ENCODE results near the gene SETDB1. TPM values are rescaled to one million over a fixed set of nuclear protein-coding genes. Genes with fewer than 3 reads are reported as not detected.

The SETDB1 gene
- total and polyA plus RNA-seq, 2 of the 13 experiments (the other 11 are each of a cell fraction or from before 2014, with no cell fraction given) = 33.1 to 34.6 TPM

DNA sequence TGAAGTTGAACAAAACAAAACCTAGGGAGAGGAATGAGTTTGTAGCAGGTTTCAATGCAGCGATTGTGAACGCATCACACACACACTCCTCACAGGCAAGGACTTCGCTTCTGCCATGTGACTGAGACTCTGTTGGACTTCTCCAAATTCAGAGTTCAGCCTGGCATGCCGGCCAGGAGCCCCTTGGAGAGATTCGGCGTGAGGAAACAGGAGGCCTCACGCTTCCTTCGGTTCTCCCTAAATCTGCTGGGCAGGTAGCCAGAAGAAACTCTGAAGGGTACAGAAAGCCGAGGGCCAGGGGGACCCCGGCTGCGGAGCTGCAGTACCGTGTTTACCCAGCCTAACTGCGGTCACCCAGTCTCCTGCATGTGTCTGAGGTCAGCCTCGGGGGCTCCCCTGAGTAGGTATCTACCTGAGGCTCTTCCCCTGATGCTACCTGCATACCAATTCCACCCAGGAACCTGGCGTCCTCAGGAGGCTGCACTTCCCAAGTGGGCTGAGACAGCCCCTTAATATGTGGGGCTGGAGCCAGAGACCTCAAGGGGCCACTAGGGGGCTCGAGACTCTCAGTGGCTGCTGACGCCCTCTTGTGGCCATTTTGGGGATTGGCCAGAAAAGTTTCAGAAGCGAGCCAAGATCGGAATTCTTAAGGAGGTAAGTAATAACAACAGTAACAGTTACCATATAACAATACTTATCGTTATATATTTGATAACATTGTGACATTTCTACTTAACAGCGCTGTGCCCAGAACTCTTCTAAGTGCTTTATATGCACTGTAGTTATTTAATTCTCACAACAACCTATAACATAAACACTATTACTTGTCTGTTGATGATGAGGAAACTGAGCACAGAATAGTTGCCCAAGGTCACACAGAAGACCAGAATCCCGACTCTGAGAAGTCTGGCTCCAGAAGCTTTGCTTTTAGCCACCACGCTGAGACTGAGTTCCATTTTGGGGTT lies 53.2 kb downstream of the SETDB1 start (continued):
- no peak; the same call in 1 of the 2 replicates for TF ChIP-seq KDM3A (CRISPR knock-in tag; IDR thresholded peaks at IDR 0.05; ENCODE audit: low read depth)
- TF ChIP-seq ZNF441 (CRISPR knock-in tag; IDR thresholded peaks at IDR 0.05; ENCODE audit: borderline replicate concordance) = no peak
- TF ChIP-seq NFIB (CRISPR knock-in tag; IDR thresholded peaks at IDR 0.05; ENCODE audit: borderline replicate concordance) = no peak
- no peak for TF ChIP-seq ZNF83 (CRISPR knock-in tag; IDR thresholded peaks at IDR 0.05; ENCODE audit: borderline replicate concordance)
- no peak for TF ChIP-seq AKAP8 (CRISPR knock-in tag; IDR thresholded peaks at IDR 0.05)
- no peak for TF ChIP-seq ZNF446 (CRISPR knock-in tag; IDR thresholded peaks at IDR 0.05)
- peak; percentile 72; the same call in 1 of the 2 replicates for TF ChIP-seq SMAD3 (CRISPR knock-in tag; IDR thresholded peaks at IDR 0.05)
- no peak for TF ChIP-seq ZZZ3 (CRISPR knock-in tag; IDR thresholded peaks at IDR 0.05; ENCODE audit: borderline replicate concordance)
- peak; percentile 29; the same call in 1 of the 2 replicates for TF ChIP-seq YEATS2 (CRISPR knock-in tag; IDR thresholded peaks at IDR 0.05; ENCODE audit: borderline replicate concordance)
- TF ChIP-seq, protein P1, sequence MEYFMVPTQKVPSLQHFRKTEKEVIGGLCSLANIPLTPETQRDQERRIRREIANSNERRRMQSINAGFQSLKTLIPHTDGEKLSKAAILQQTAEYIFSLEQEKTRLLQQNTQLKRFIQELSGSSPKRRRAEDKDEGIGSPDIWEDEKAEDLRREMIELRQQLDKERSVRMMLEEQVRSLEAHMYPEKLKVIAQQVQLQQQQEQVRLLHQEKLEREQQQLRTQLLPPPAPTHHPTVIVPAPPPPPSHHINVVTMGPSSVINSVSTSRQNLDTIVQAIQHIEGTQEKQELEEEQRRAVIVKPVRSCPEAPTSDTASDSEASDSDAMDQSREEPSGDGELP (IDR thresholded peaks at IDR 0.05; ENCODE audit: borderline replicate concordance, low read depth) = no peak
- TF ChIP-seq MEIS1 (CRISPR knock-in tag; IDR thresholded peaks at IDR 0.05; ENCODE audit: borderline replicate concordance) = no peak
- TF ChIP-seq, protein P2, sequence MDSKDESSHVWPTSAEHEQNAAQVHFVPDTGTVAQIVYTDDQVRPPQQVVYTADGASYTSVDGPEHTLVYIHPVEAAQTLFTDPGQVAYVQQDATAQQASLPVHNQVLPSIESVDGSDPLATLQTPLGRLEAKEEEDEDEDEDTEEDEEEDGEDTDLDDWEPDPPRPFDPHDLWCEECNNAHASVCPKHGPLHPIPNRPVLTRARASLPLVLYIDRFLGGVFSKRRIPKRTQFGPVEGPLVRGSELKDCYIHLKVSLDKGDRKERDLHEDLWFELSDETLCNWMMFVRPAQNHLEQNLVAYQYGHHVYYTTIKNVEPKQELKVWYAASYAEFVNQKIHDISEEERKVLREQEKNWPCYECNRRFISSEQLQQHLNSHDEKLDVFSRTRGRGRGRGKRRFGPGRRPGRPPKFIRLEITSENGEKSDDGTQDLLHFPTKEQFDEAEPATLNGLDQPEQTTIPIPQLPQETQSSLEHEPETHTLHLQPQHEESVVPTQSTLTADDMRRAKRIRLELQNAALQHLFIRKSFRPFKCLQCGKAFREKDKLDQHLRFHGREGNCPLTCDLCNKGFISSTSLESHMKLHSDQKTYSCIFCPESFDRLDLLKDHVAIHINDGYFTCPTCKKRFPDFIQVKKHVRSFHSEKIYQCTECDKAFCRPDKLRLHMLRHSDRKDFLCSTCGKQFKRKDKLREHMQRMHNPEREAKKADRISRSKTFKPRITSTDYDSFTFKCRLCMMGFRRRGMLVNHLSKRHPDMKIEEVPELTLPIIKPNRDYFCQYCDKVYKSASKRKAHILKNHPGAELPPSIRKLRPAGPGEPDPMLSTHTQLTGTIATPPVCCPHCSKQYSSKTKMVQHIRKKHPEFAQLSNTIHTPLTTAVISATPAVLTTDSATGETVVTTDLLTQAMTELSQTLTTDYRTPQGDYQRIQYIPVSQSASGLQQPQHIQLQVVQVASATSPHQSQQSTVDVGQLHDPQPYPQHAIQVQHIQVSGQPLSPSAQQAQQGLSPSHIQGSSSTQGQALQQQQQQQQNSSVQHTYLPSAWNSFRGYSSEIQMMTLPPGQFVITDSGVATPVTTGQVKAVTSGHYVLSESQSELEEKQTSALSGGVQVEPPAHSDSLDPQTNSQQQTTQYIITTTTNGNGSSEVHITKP (CRISPR knock-in tag; IDR thresholded peaks at IDR 0.05; ENCODE audit: low read depth) = no peak
- no peak for TF ChIP-seq ZNF709 (CRISPR knock-in tag; IDR thresholded peaks at IDR 0.05)
- no peak for TF ChIP-seq ZNF768 (CRISPR knock-in tag; IDR thresholded peaks at IDR 0.05)
- TF ChIP-seq STAT5B (CRISPR knock-in tag; IDR thresholded peaks at IDR 0.05) = no peak
- TF ChIP-seq, protein P3, sequence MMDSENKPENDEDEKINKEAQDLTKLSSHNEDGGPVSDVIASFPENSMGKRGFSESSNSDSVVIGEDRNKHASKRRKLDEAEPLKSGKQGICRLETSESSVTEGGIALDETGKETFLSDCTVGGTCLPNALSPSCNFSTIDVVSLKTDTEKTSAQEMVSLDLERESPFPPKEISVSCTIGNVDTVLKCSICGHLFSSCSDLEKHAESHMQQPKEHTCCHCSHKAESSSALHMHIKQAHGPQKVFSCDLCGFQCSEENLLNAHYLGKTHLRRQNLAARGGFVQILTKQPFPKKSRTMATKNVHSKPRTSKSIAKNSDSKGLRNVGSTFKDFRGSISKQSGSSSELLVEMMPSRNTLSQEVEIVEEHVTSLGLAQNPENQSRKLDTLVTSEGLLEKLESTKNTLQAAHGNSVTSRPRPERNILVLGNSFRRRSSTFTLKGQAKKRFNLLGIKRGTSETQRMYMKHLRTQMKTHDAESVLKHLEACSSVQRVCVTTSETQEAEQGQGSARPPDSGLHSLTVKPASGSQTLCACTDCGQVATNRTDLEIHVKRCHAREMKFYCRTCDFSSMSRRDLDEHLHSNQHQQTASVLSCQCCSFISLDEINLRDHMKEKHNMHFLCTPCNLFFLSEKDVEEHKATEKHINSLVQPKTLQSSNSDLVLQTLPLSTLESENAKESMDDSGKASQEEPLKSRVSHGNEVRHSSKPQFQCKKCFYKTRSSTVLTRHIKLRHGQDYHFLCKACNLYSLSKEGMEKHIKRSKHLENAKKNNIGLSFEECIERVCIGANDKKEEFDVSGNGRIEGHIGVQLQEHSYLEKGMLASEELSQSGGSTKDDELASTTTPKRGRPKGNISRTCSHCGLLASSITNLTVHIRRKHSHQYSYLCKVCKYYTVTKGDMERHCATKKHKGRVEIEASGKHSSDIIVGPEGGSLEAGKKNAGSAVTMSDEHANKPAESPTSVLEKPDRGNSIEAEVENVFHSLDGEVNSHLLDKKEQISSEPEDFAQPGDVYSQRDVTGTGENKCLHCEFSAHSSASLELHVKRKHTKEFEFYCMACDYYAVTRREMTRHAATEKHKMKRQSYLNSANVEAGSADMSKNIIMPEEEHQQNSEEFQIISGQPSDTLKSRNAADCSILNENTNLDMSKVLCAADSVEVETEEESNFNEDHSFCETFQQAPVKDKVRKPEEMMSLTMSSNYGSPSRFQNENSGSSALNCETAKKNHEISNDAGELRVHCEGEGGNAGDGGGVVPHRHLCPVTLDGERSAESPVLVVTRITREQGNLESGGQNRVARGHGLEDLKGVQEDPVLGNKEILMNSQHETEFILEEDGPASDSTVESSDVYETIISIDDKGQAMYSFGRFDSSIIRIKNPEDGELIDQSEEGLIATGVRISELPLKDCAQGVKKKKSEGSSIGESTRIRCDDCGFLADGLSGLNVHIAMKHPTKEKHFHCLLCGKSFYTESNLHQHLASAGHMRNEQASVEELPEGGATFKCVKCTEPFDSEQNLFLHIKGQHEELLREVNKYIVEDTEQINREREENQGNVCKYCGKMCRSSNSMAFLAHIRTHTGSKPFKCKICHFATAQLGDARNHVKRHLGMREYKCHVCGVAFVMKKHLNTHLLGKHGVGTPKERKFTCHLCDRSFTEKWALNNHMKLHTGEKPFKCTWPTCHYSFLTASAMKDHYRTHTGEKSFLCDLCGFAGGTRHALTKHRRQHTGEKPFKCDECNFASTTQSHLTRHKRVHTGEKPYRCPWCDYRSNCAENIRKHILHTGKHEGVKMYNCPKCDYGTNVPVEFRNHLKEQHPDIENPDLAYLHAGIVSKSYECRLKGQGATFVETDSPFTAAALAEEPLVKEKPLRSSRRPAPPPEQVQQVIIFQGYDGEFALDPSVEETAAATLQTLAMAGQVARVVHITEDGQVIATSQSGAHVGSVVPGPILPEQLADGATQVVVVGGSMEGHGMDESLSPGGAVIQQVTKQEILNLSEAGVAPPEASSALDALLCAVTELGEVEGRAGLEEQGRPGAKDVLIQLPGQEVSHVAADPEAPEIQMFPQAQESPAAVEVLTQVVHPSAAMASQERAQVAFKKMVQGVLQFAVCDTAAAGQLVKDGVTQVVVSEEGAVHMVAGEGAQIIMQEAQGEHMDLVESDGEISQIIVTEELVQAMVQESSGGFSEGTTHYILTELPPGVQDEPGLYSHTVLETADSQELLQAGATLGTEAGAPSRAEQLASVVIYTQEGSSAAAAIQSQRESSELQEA (CRISPR knock-in tag; IDR thresholded peaks at IDR 0.05; ENCODE audit: not compliant biosample characterization) = peak; percentile 44
